SK-N-SH treated with all-trans-retinoic acid at 6 μM for 48 hours (cell line): ENCODE measurements around the gene TNIK.

Experiments used
- ATAC-seq: fragments of 200-7000 bp; cut with Tn5 transposase; 3 replicates; pipeline ENCODE4 v1.9.1; 2020; ENCODE audit warnings: mild to moderate bottlenecking, moderate library complexity
- ARNTL ChIP-seq: fragments of 450-650 bp; formaldehyde crosslinking; IDR thresholded peaks from 2 replicates; pipeline ENCODE4 v1.5.0; 2020; ENCODE audit warnings: low read depth, mild to moderate bottlenecking, moderate library complexity, borderline replicate concordance
- BACH2 ChIP-seq: fragments of 250-450 bp; sonication (Bioruptor Pico); IDR thresholded peaks from 2 replicates; pipeline ENCODE4 v1.9.0; 2021; ENCODE audit warnings: mild to moderate bottlenecking, borderline replicate concordance
- CREB5 ChIP-seq: fragments of 250-450 bp; sonication (Bioruptor Pico); IDR thresholded peaks from 2 replicates; pipeline ENCODE4 v1.5.1; 2020; ENCODE audit warnings: low read depth, mild to moderate bottlenecking, moderate library complexity
- CSDC2 ChIP-seq: fragments of 250-450 bp; sonication (Bioruptor Pico); IDR thresholded peaks from 2 replicates; pipeline ENCODE4 v1.5.0; 2020; ENCODE audit warnings: mild to moderate bottlenecking, moderate library complexity
- CSRNP3 ChIP-seq: fragments of 250-450 bp; sonication (Bioruptor Pico); IDR thresholded peaks from 2 replicates; pipeline ENCODE4 v1.5.1; 2021; ENCODE audit warnings: mild to moderate bottlenecking, moderate library complexity
- ESRRG ChIP-seq: fragments of 250-450 bp; sonication (Bioruptor Pico); IDR thresholded peaks from 2 replicates; pipeline ENCODE4 v1.6.1; 2021; ENCODE audit warnings: mild to moderate bottlenecking
- GLIS3 ChIP-seq: fragments of 250-450 bp; sonication (Bioruptor Pico); IDR thresholded peaks from 2 replicates; pipeline ENCODE4 v1.5.0; 2020; ENCODE audit warnings: mild to moderate bottlenecking, moderate library complexity
- ISL1 ChIP-seq: fragments of 250-450 bp; sonication (Bioruptor Pico); IDR thresholded peaks from 2 replicates; pipeline ENCODE4 v2.1.2; 2022; ENCODE audit warnings: mild to moderate bottlenecking, moderate library complexity
- OSR1 ChIP-seq: fragments of 250-450 bp; sonication (Bioruptor Pico); IDR thresholded peaks from 2 replicates; pipeline ENCODE4 v1.8.0; 2022; ENCODE audit warnings: moderate library complexity, mild to moderate bottlenecking, inconsistent platforms
- PATZ1 ChIP-seq: fragments of 250-450 bp; sonication (Bioruptor Pico); IDR thresholded peaks from 2 replicates; pipeline ENCODE4 v1.8.0; 2020; ENCODE audit warnings: mild to moderate bottlenecking, moderate library complexity, borderline replicate concordance
- POU6F1 ChIP-seq: fragments of 250-450 bp; sonication (Bioruptor Pico); IDR thresholded peaks from 2 replicates; pipeline ENCODE4 v1.8.0; 2021; ENCODE audit warnings: low read depth, mild to moderate bottlenecking, moderate library complexity, borderline replicate concordance
- PPARA ChIP-seq: fragments of 250-450 bp; sonication (Bioruptor Pico); IDR thresholded peaks from 2 replicates; pipeline ENCODE4 v1.5.0; 2020; ENCODE audit warnings: mild to moderate bottlenecking, borderline replicate concordance
- RARB ChIP-seq: fragments of 250-450 bp; sonication (Bioruptor Pico); IDR thresholded peaks from 2 replicates; pipeline ENCODE4 v1.8.0; 2021; ENCODE audit warnings: mild to moderate bottlenecking, moderate library complexity
- SNAI2 ChIP-seq: fragments of 250-450 bp; sonication (Bioruptor Pico); IDR thresholded peaks from 2 replicates; pipeline ENCODE4 v1.5.0; 2020; ENCODE audit warnings: mild to moderate bottlenecking, moderate library complexity
- TCF4 ChIP-seq: fragments of 250-450 bp; sonication (Bioruptor Pico); IDR thresholded peaks from 2 replicates; pipeline ENCODE4 v1.8.0; 2021; ENCODE audit warnings: mild to moderate bottlenecking, moderate library complexity, borderline replicate concordance
- TOX ChIP-seq: fragments of 250-450 bp; sonication (Bioruptor Pico); IDR thresholded peaks from 2 replicates; pipeline ENCODE4 v1.8.0; 2021; ENCODE audit warnings: mild to moderate bottlenecking, moderate library complexity, borderline replicate concordance
- TSHZ2 ChIP-seq: fragments of 250-450 bp; sonication (Bioruptor Pico); IDR thresholded peaks from 2 replicates; pipeline ENCODE4 v1.5.0; 2020; ENCODE audit warnings: mild to moderate bottlenecking, moderate library complexity
- ZC3H10 ChIP-seq: fragments of 250-450 bp; sonication (Bioruptor Pico); IDR thresholded peaks from 2 replicates; pipeline ENCODE4 v1.5.1; 2021; ENCODE audit warnings: mild to moderate bottlenecking, moderate library complexity
- ZFP3 ChIP-seq: fragments of 250-450 bp; sonication (Bioruptor Pico); IDR thresholded peaks from 2 replicates; pipeline ENCODE4 v1.5.0; 2020; ENCODE audit warnings: mild to moderate bottlenecking, moderate library complexity
- ZFP30 ChIP-seq: fragments of 450-650 bp; formaldehyde crosslinking; IDR thresholded peaks from 2 replicates; pipeline ENCODE4 v1.5.0; 2022; ENCODE audit warnings: mild to moderate bottlenecking, moderate library complexity
- ZNF565 ChIP-seq: fragments of 450-650 bp; formaldehyde crosslinking; conservative IDR thresholded peaks from 2 replicates; pipeline ENCODE4 v1.5.0; 2020; ENCODE audit warnings: low read depth, mild to moderate bottlenecking, moderate library complexity
- ZNF70 ChIP-seq: fragments of 450-650 bp; formaldehyde crosslinking; IDR thresholded peaks from 2 replicates; pipeline ENCODE4 v1.5.0; 2020; ENCODE audit warnings: mild to moderate bottlenecking, moderate library complexity
- ZNF8 ChIP-seq: fragments of 450-650 bp; formaldehyde crosslinking; IDR thresholded peaks from 2 replicates; pipeline ENCODE4 v1.5.0; 2020; ENCODE audit warnings: mild to moderate bottlenecking, moderate library complexity

Gene TNIK

GRCh38 chr3:171470714-171471227, 10.6 kb upstream of the TNIK start:
- TF ChIP-seq ZNF8 (CRISPR knock-in tag) (no peak), CSRNP3 (CRISPR knock-in tag) (no peak), RARB (no peak), BACH2 (CRISPR knock-in tag) (no peak), OSR1 (CRISPR knock-in tag) (no peak), CREB5 (no peak), ZNF70 (no peak), ZNF565 (CRISPR knock-in tag) (no peak), ARNTL (CRISPR knock-in tag) (no peak), ZFP30 (CRISPR knock-in tag) (no peak), TSHZ2 (no peak), GLIS3 (CRISPR knock-in tag) (no peak), PATZ1 (CRISPR knock-in tag) (no peak), TCF4 (CRISPR knock-in tag) (no peak), ISL1 (no peak), PPARA (CRISPR knock-in tag) (no peak), TOX (CRISPR knock-in tag) (no peak), SNAI2 (CRISPR knock-in tag) (no peak)
- no peak for ATAC-seq

GRCh38 chr3:171469376-171469775, 9.2 kb upstream of the TNIK start:
- no peak for ATAC-seq
- TF ChIP-seq ZNF70 (no peak), CSDC2 (CRISPR knock-in tag) (no peak), ZFP3 (CRISPR knock-in tag) (no peak), ISL1 (no peak), ZNF8 (CRISPR knock-in tag) (no peak), CSRNP3 (CRISPR knock-in tag) (no peak), BACH2 (CRISPR knock-in tag) (no peak), TOX (CRISPR knock-in tag) (no peak), ZFP30 (CRISPR knock-in tag) (no peak), RARB (no peak), SNAI2 (CRISPR knock-in tag) (no peak), GLIS3 (CRISPR knock-in tag) (no peak), ZC3H10 (CRISPR knock-in tag) (no peak)

- ATAC-seq: no peak
- TF ChIP-seq POU6F1 (CRISPR knock-in tag) (no peak), ZNF8 (CRISPR knock-in tag) (no peak), ZNF565 (CRISPR knock-in tag) (no peak), ESRRG (CRISPR knock-in tag) (no peak), PPARA (CRISPR knock-in tag) (no peak), ARNTL (CRISPR knock-in tag) (no peak), TOX (CRISPR knock-in tag) (no peak), ISL1 (no peak), PATZ1 (CRISPR knock-in tag) (no peak), TCF4 (CRISPR knock-in tag) (no peak), ZFP30 (CRISPR knock-in tag) (no peak), CSDC2 (CRISPR knock-in tag) (no peak)
Measured at GRCh38 chr3:171468296-171468906, 8.2 kb upstream of the TNIK start.
